SK-N-SH treated with all-trans-retinoic acid at 6 μM for 48 hours (cell line): ENCODE results near the gene EGFLAM.

Source experiments
- ATAC-seq: fragments of 200-7000 bp; cut with Tn5 transposase; 3 replicates; pipeline ENCODE4 v1.9.1; 2020; ENCODE audit warnings: mild to moderate bottlenecking, moderate library complexity
- ARNTL ChIP-seq: fragments of 450-650 bp; formaldehyde crosslinking; IDR thresholded peaks from 2 replicates; pipeline ENCODE4 v1.5.0; 2020; ENCODE audit warnings: low read depth, mild to moderate bottlenecking, moderate library complexity, borderline replicate concordance
- BACH2 ChIP-seq: fragments of 250-450 bp; sonication (Bioruptor Pico); IDR thresholded peaks from 2 replicates; pipeline ENCODE4 v1.9.0; 2021; ENCODE audit warnings: mild to moderate bottlenecking, borderline replicate concordance
- CREB5 ChIP-seq: fragments of 250-450 bp; sonication (Bioruptor Pico); IDR thresholded peaks from 2 replicates; pipeline ENCODE4 v1.5.1; 2020; ENCODE audit warnings: low read depth, mild to moderate bottlenecking, moderate library complexity
- CSDC2 ChIP-seq: fragments of 250-450 bp; sonication (Bioruptor Pico); IDR thresholded peaks from 2 replicates; pipeline ENCODE4 v1.5.0; 2020; ENCODE audit warnings: mild to moderate bottlenecking, moderate library complexity
- ISL1 ChIP-seq: fragments of 250-450 bp; sonication (Bioruptor Pico); IDR thresholded peaks from 2 replicates; pipeline ENCODE4 v2.1.2; 2022; ENCODE audit warnings: mild to moderate bottlenecking, moderate library complexity
- OSR1 ChIP-seq: fragments of 250-450 bp; sonication (Bioruptor Pico); IDR thresholded peaks from 2 replicates; pipeline ENCODE4 v1.8.0; 2022; ENCODE audit warnings: moderate library complexity, mild to moderate bottlenecking, inconsistent platforms
- PPARA ChIP-seq: fragments of 250-450 bp; sonication (Bioruptor Pico); IDR thresholded peaks from 2 replicates; pipeline ENCODE4 v1.5.0; 2020; ENCODE audit warnings: mild to moderate bottlenecking, borderline replicate concordance
- SNAI2 ChIP-seq: fragments of 250-450 bp; sonication (Bioruptor Pico); IDR thresholded peaks from 2 replicates; pipeline ENCODE4 v1.5.0; 2020; ENCODE audit warnings: mild to moderate bottlenecking, moderate library complexity
- TCF4 ChIP-seq: fragments of 250-450 bp; sonication (Bioruptor Pico); IDR thresholded peaks from 2 replicates; pipeline ENCODE4 v1.8.0; 2021; ENCODE audit warnings: mild to moderate bottlenecking, moderate library complexity, borderline replicate concordance
- TOX ChIP-seq: fragments of 250-450 bp; sonication (Bioruptor Pico); IDR thresholded peaks from 2 replicates; pipeline ENCODE4 v1.8.0; 2021; ENCODE audit warnings: mild to moderate bottlenecking, moderate library complexity, borderline replicate concordance
- ZFP3 ChIP-seq: fragments of 250-450 bp; sonication (Bioruptor Pico); IDR thresholded peaks from 2 replicates; pipeline ENCODE4 v1.5.0; 2020; ENCODE audit warnings: mild to moderate bottlenecking, moderate library complexity
- ZFP30 ChIP-seq: fragments of 450-650 bp; formaldehyde crosslinking; IDR thresholded peaks from 2 replicates; pipeline ENCODE4 v1.5.0; 2022; ENCODE audit warnings: mild to moderate bottlenecking, moderate library complexity
- ZNF8 ChIP-seq: fragments of 450-650 bp; formaldehyde crosslinking; IDR thresholded peaks from 2 replicates; pipeline ENCODE4 v1.5.0; 2020; ENCODE audit warnings: mild to moderate bottlenecking, moderate library complexity
- TF ChIP-seq, protein P1 (sequence below): fragments of 250-450 bp; sonication (Bioruptor Pico); IDR thresholded peaks from 2 replicates; pipeline ENCODE4 v1.5.0; 2020; ENCODE audit warnings: mild to moderate bottlenecking, moderate library complexity
- TF ChIP-seq, protein P2 (sequence below): fragments of 250-450 bp; sonication (Bioruptor Pico); IDR thresholded peaks from 2 replicates; pipeline ENCODE4 v1.8.0; 2020; ENCODE audit warnings: mild to moderate bottlenecking, moderate library complexity, borderline replicate concordance
- TF ChIP-seq, protein P3 (sequence below): fragments of 250-450 bp; sonication (Bioruptor Pico); IDR thresholded peaks from 2 replicates; pipeline ENCODE4 v1.5.1; 2021; ENCODE audit warnings: mild to moderate bottlenecking, moderate library complexity

The EGFLAM gene

GRCh38 chr5:38465061-38465460 lies 206.7 kb downstream of the EGFLAM start:
- ATAC-seq = no peak
- TF ChIP-seq OSR1 (CRISPR knock-in tag) (no peak), ISL1 (no peak), ARNTL (no peak), ZFP30 (no peak), ZFP3 (CRISPR knock-in tag) (no peak), ZNF8 (CRISPR knock-in tag) (no peak), SNAI2 (CRISPR knock-in tag) (no peak)
- TF ChIP-seq, protein P1, sequence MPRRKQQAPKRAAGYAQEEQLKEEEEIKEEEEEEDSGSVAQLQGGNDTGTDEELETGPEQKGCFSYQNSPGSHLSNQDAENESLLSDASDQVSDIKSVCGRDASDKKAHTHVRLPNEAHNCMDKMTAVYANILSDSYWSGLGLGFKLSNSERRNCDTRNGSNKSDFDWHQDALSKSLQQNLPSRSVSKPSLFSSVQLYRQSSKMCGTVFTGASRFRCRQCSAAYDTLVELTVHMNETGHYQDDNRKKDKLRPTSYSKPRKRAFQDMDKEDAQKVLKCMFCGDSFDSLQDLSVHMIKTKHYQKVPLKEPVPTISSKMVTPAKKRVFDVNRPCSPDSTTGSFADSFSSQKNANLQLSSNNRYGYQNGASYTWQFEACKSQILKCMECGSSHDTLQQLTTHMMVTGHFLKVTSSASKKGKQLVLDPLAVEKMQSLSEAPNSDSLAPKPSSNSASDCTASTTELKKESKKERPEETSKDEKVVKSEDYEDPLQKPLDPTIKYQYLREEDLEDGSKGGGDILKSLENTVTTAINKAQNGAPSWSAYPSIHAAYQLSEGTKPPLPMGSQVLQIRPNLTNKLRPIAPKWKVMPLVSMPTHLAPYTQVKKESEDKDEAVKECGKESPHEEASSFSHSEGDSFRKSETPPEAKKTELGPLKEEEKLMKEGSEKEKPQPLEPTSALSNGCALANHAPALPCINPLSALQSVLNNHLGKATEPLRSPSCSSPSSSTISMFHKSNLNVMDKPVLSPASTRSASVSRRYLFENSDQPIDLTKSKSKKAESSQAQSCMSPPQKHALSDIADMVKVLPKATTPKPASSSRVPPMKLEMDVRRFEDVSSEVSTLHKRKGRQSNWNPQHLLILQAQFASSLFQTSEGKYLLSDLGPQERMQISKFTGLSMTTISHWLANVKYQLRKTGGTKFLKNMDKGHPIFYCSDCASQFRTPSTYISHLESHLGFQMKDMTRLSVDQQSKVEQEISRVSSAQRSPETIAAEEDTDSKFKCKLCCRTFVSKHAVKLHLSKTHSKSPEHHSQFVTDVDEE = no peak

DNA sequence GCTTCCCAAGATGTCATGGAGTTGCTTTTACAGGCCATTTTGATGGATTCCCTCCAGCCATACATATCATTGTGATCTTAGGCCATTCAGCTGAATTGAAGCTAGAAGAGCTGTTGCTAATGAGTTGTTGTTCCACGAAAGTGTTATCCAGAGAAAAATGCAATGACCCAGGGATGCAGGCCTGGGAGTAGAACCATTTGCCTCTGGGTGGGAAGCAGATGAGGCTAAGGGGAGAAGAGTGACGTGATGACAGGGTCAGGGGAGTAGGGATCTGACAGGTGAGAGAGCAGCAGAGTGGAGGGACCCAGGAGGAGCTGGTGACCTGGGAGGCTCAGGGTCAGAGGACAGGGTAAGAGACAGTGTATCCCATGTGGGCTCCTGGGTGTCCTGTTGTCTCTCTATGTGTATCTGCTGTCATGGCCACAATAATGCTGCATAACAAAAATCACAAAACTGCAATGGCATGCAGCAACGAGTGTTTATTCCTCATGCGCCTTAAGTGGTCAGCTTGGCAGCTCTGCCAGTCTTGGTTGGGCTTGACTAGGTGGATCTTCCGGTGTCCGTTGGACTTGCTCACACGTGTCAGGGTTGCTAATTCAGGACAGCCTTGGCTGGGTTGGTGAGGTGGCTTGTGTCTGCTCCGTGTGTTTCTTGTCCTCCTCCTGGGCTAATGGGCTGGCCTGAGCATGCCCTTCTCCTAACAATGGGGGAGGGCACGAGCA lies 207.5 kb downstream of the EGFLAM start:
- no peak for ATAC-seq
- TF ChIP-seq, protein P1 = no peak
- no peak for TF ChIP-seq TOX
- TF ChIP-seq PPARA (CRISPR knock-in tag) = no peak
- TF ChIP-seq, protein P2, sequence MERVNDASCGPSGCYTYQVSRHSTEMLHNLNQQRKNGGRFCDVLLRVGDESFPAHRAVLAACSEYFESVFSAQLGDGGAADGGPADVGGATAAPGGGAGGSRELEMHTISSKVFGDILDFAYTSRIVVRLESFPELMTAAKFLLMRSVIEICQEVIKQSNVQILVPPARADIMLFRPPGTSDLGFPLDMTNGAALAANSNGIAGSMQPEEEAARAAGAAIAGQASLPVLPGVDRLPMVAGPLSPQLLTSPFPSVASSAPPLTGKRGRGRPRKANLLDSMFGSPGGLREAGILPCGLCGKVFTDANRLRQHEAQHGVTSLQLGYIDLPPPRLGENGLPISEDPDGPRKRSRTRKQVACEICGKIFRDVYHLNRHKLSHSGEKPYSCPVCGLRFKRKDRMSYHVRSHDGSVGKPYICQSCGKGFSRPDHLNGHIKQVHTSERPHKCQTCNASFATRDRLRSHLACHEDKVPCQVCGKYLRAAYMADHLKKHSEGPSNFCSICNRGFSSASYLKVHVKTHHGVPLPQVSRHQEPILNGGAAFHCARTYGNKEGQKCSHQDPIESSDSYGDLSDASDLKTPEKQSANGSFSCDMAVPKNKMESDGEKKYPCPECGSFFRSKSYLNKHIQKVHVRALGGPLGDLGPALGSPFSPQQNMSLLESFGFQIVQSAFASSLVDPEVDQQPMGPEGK (CRISPR knock-in tag) = no peak
- TF ChIP-seq CREB5 (CRISPR knock-in tag) = no peak
- TF ChIP-seq ARNTL = no peak
- no peak for TF ChIP-seq CSDC2 (CRISPR knock-in tag)

GRCh38 chr5:38466424-38467189 lies 208.2 kb downstream of the EGFLAM start:
- TF ChIP-seq TCF4 (CRISPR knock-in tag) = no peak
- no peak for TF ChIP-seq TOX
- no peak for TF ChIP-seq OSR1 (CRISPR knock-in tag)
- TF ChIP-seq ZFP30 = no peak
- TF ChIP-seq SNAI2 (CRISPR knock-in tag) = no peak
- ATAC-seq = no peak

GRCh38 chr5:38467353-38468040 lies 209.1 kb downstream of the EGFLAM start:
- ATAC-seq = peak; percentile 7; the same call in 2 of the 3 replicates

More at GRCh38 chr5:38467353-38468040, 209.1 kb downstream of the EGFLAM start:
- 0 out of 2 replicates have a peak, but pooled peaks have one; percentile 25 for TF ChIP-seq ISL1
- no peak for TF ChIP-seq BACH2 (CRISPR knock-in tag)
- TF ChIP-seq ZFP3 (CRISPR knock-in tag) = no peak
- TF ChIP-seq, protein P3, sequence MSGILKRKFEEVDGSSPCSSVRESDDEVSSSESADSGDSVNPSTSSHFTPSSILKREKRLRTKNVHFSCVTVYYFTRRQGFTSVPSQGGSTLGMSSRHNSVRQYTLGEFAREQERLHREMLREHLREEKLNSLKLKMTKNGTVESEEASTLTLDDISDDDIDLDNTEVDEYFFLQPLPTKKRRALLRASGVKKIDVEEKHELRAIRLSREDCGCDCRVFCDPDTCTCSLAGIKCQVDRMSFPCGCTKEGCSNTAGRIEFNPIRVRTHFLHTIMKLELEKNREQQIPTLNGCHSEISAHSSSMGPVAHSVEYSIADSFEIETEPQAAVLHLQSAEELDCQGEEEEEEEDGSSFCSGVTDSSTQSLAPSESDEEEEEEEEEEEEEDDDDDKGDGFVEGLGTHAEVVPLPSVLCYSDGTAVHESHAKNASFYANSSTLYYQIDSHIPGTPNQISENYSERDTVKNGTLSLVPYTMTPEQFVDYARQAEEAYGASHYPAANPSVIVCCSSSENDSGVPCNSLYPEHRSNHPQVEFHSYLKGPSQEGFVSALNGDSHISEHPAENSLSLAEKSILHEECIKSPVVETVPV (CRISPR knock-in tag) = no peak
